NCI-H1694 treated with DMSO at 0.1 percent for 48 hours (cell line): ENCODE measurements around the gene HEXA.
A peak's percentile ranks its signal among the peaks of the same experiment; 100 is the strongest.
"Not testable (repeated sequence)": the region's sequence is repeated elsewhere in the genome, so short reads cannot be mapped to it uniquely, and the experiment has no call there.

Experiments
- DNase-seq: peaks from one replicate; lab custom pipeline; 2025; lab: John Stamatoyannopoulos, UW

Gene HEXA

GRCh38 chr15:72375846-72376581, at the start of gene HEXA:
HEXA (minus strand) TSS chr15:72376014; CDS start chr15:72375972, 42 bp downstream.
- DNase-seq, result peak; percentile 71

GRCh38 chr15:72423256-72423655, 47.4 kb upstream of the HEXA start:
- no peak for DNase-seq

- no peak for DNase-seq
Measured at GRCh38 chr15:72421484-72421883, 45.7 kb upstream of the HEXA start.

GRCh38 chr15:72420576-72420975, 44.8 kb upstream of the HEXA start:
- no peak for DNase-seq

- not testable (repeated sequence) for DNase-seq
Measured at GRCh38 chr15:72419768-72420167, 44.0 kb upstream of the HEXA start.

GRCh38 chr15:72415304-72415703, 39.5 kb upstream of the HEXA start:
- no peak for DNase-seq

GRCh38 chr15:72413337-72413736, 37.5 kb upstream of the HEXA start:
- DNase-seq, result not testable (repeated sequence)

- DNase-seq, result no peak
Measured at GRCh38 chr15:72411544-72411943, 35.7 kb upstream of the HEXA start.

GRCh38 chr15:72411111-72411510, 35.3 kb upstream of the HEXA start:
- DNase-seq, result no peak

- DNase-seq, result no peak
Measured at GRCh38 chr15:72406936-72407335, 31.1 kb upstream of the HEXA start.

- DNase-seq, result no peak
Measured at GRCh38 chr15:72404841-72405240, 29.0 kb upstream of the HEXA start.

- no peak for DNase-seq
Measured at GRCh38 chr15:72404356-72404755, 28.5 kb upstream of the HEXA start.

GRCh38 chr15:72402726-72403125, 26.9 kb upstream of the HEXA start:
- DNase-seq, result no peak

GRCh38 chr15:72398648-72399047, 22.8 kb upstream of the HEXA start:
- no peak for DNase-seq

- no peak for DNase-seq
Measured at GRCh38 chr15:72397796-72398588, 22.2 kb upstream of the HEXA start, which contains the start of gene TMEM202. TMEM202 (plus strand) TSS chr15:72398305; CDS start chr15:72398327, 22 bp downstream.

GRCh38 chr15:72396331-72396730, 20.5 kb upstream of the HEXA start:
- not testable (repeated sequence) for DNase-seq

- DNase-seq, result no peak
Measured at GRCh38 chr15:72389231-72389630, 13.4 kb upstream of the HEXA start.

- DNase-seq, result no peak
Measured at GRCh38 chr15:72387741-72388140, 11.9 kb upstream of the HEXA start.

- no peak for DNase-seq
Measured at GRCh38 chr15:72382146-72382545, 6.3 kb upstream of the HEXA start.

GRCh38 chr15:72380743-72381142, 4.9 kb upstream of the HEXA start:
- DNase-seq, result no peak

GRCh38 chr15:72379856-72380430, 4.1 kb upstream of the HEXA start:
- no peak for DNase-seq

GRCh38 chr15:72379106-72379505, 3.3 kb upstream of the HEXA start:
- DNase-seq, result not testable (repeated sequence)

- DNase-seq, result no peak
Measured at GRCh38 chr15:72377331-72377730, 1.5 kb upstream of the HEXA start.
